Peyer's patch (tissue), 4 donors: Measurements from ENCODE around the gene ADGRF1. TPM values are rescaled to one million over a fixed set of nuclear protein-coding genes. Genes with fewer than 3 reads are reported as not detected.
"Not testable (repeated sequence)": the region's sequence is repeated elsewhere in the genome, so short reads cannot be mapped to it uniquely, and the experiment has no call there.

Experiments used
- DNase-seq, 3 donors: peaks; one replicate each; pipeline ENCODE4 v3.0.0-alpha.2; 2017 to 2019
- H3K27ac ChIP-seq, 4 donors: fragments of 200-600 bp; sonication (generic); one replicate each; pipeline ENCODE4 v1.5.1; 2016 to 2019
- H3K27me3 ChIP-seq, 2 donors: fragments of 200-600 bp; sonication (generic); one replicate each; pipeline ENCODE4 v1.5.1; 2019
- H3K36me3 ChIP-seq, 3 donors: fragments of 200-600 bp; sonication (generic); one replicate each; pipeline ENCODE4 v1.5.1; 2016 to 2019
- H3K4me1 ChIP-seq, 4 donors: fragments of 200-600 bp; sonication (generic); one replicate each; pipeline ENCODE4 v1.5.1; 2016 to 2019
- H3K4me3 ChIP-seq, 4 donors: fragments of 200-600 bp; sonication (generic); 1 replicate in 3 of 4; 2 replicates in 1 of 4; pipeline ENCODE4 v1.5.1; 2016 to 2019; ENCODE audit warnings: mild to moderate bottlenecking in 1 of 4
- H3K9me3 ChIP-seq, 4 donors: fragments of 200-600 bp; sonication (generic); one replicate each; pipeline ENCODE4 v1.5.1; 2016 to 2019; ENCODE audit warnings: mild to moderate bottlenecking in 1 of 4
- POLR2A ChIP-seq, 2 donors: fragments of 450-650 bp; IDR thresholded peaks; one replicate each; pipeline ENCODE4 v1.5.1; 2017; ENCODE audit warnings: antibody characterized with exemption in 2 of 2, mild to moderate bottlenecking in 2 of 2, moderate library complexity in 2 of 2
- total RNA-seq, 4 donors: library from RNA; depleted of rRNA; stranded (reverse); fragments of >200 nt; gene quantifications; one replicate each; pipeline ENCODE4 v1.1.0, GENCODE V29; 2016
- TF ChIP-seq, protein P1 (sequence below), 6 experiments: fragments of 450-650 bp in 4 of 6; fragments of 200-600 bp in 2 of 6; sonication (generic) in 1 of 6; IDR thresholded peaks; one replicate each; pipeline ENCODE4 v1.5.1; 2017 to 2019; ENCODE audit warnings: antibody characterized with exemption in 6 of 6, mild to moderate bottlenecking in 3 of 6, moderate library complexity in 1 of 6

The ADGRF1 gene
- total RNA-seq, 4 donors from 2014 or later: 7.4 to 22.6 (median 13.5) TPM; not detected in 1

DNA sequence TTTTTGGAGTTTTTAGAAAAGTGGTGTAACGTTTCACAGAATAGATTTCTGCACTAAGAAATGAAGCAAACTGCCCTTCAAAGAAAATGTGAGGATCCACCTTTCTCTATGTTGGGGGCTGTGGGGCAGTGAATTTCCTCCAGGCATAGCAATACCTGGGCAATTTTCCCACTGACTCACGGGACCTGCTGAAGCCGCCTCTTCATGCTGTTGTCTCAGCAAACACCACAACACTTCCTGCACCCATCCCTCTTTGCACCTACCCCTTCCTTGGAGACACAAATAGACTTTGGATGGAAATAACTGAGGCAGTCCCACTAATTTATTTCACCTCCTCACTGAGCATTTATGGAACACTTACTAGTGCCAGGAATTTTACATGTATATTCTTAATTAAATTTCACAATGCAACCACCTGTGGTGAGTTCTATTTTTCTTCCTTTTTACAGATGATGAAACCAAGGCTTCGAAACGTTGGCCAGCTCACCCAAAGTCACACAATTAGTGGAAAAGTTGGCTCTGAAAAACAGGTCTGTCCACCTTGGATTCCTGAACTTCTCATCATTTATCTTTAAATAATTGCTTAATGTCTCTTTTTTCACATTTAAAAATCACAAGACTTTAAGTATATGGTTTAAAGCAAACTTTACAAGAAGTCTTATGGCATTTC is 17.2 kb upstream of the ADGRF1 start:
- Histone ChIP-seq H3K4me1 (no peaks in the 10 kb centered on the region), H3K36me3 (no peaks in the 10 kb centered on the region), H3K9me3 (no peaks in the 10 kb centered on the region), H3K27ac (no peak overlapping the region), H3K4me3 (no peak overlapping the region), H3K27me3 (no peaks in the 10 kb centered on the region)
- no peak for TF ChIP-seq POLR2A (IDR thresholded peaks at IDR 0.05)
- TF ChIP-seq, protein P1, sequence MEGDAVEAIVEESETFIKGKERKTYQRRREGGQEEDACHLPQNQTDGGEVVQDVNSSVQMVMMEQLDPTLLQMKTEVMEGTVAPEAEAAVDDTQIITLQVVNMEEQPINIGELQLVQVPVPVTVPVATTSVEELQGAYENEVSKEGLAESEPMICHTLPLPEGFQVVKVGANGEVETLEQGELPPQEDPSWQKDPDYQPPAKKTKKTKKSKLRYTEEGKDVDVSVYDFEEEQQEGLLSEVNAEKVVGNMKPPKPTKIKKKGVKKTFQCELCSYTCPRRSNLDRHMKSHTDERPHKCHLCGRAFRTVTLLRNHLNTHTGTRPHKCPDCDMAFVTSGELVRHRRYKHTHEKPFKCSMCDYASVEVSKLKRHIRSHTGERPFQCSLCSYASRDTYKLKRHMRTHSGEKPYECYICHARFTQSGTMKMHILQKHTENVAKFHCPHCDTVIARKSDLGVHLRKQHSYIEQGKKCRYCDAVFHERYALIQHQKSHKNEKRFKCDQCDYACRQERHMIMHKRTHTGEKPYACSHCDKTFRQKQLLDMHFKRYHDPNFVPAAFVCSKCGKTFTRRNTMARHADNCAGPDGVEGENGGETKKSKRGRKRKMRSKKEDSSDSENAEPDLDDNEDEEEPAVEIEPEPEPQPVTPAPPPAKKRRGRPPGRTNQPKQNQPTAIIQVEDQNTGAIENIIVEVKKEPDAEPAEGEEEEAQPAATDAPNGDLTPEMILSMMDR (IDR thresholded peaks at IDR 0.05): no peak
- DNase-seq: no peak

- DNase-seq: no peak
- Histone ChIP-seq H3K9me3 (no peaks in the 10 kb centered on the region), H3K4me3 (no peak overlapping the region), H3K27ac (no peak overlapping the region), H3K27me3 (no peaks in the 10 kb centered on the region), H3K36me3 (no peaks in the 10 kb centered on the region), H3K4me1 (no peaks in the 10 kb centered on the region)
- no peak for TF ChIP-seq POLR2A (IDR thresholded peaks at IDR 0.05)
- TF ChIP-seq, protein P1 (IDR thresholded peaks at IDR 0.05): no peak
Observed at GRCh38 chr6:47057830-47058540, 15.9 kb upstream of the ADGRF1 start.

DNA sequence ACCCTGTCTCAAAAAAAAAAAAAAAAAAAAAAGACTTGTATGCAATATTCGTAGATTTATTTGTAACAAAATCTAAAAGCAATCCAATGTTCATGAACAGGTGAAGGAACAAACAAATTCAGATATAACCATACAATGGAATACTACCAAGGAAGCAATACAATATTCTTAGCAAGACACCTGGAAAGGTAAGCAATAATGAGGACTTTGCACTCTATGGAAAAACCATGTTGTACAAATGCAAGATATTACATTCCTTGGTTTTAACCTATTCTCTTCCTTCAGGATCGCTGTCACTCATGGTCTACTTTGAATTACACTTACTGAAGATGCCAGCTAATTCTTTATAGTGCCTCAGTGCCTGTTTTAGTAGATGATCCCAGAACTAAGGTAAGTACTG is 14.7 kb upstream of the ADGRF1 start:
- Histone ChIP-seq H3K27ac (no peak overlapping the region), H3K9me3 (no peaks in the 10 kb centered on the region), H3K4me1 (no peaks in the 10 kb centered on the region), H3K36me3 (no peaks in the 10 kb centered on the region), H3K4me3 (no peak overlapping the region), H3K27me3 (no peaks in the 10 kb centered on the region)
- DNase-seq: no peak
- TF ChIP-seq, protein P1 (IDR thresholded peaks at IDR 0.05): no peak
- no peak for TF ChIP-seq POLR2A (IDR thresholded peaks at IDR 0.05)

DNA sequence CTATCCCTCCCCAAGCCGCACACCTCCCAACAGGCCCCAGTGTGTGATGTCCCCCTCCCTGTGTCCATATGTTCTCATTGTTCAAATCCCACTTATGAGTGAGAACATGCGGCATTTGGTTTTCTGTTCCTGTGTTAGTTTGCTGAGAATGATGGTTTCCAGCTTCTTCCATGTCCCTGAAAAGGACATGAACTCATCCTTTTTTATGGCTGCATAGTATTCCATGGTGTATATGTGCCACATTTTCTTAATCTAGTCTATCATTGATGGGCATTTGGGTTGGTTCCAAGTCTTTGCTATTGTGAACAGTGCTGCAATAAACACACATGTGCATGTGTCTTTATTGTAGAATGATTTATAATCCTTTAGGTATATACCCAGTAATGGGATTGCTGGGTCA is 12.2 kb upstream of the ADGRF1 start:
- H3K4me3 ChIP-seq, H3K36me3 ChIP-seq, H3K4me1 ChIP-seq, H3K9me3 ChIP-seq, DNase-seq, H3K27ac ChIP-seq, H3K27me3 ChIP-seq: not testable (repeated sequence)

GRCh38 chr6:47048638-47049037 is 6.5 kb upstream of the ADGRF1 start:
- H3K9me3 ChIP-seq: no peaks in the 10 kb centered on the region
- TF ChIP-seq, protein P1 (IDR thresholded peaks at IDR 0.05): no peak
- no peak for TF ChIP-seq POLR2A (IDR thresholded peaks at IDR 0.05)
- no peaks in the 10 kb centered on the region for H3K27me3 ChIP-seq
- DNase-seq: no peak
- no peak overlapping the region for H3K27ac ChIP-seq
- H3K4me1 ChIP-seq: peaks cover 0 to 8% (median 0%) of the 10 kb centered on the region in 4 donors
- H3K4me3 ChIP-seq: no peak overlapping the region
- no peaks in the 10 kb centered on the region for H3K36me3 ChIP-seq
